Effector CD4-positive, alpha-beta T cell (primary cell): ENCODE results near the gene DAP3.
"Not testable (repeated sequence)": the region's sequence is repeated elsewhere in the genome, so short reads cannot be mapped to it uniquely, and the experiment has no call there.

Experiments used
- DNase-seq: peaks from one replicate; pipeline ENCODE4 v3.0.0-alpha.2; 2020

DAP3 gene

GRCh38 chr1:155719703-155720102 lies 30.8 kb downstream of the DAP3 start:
- no peak for DNase-seq

DNA sequence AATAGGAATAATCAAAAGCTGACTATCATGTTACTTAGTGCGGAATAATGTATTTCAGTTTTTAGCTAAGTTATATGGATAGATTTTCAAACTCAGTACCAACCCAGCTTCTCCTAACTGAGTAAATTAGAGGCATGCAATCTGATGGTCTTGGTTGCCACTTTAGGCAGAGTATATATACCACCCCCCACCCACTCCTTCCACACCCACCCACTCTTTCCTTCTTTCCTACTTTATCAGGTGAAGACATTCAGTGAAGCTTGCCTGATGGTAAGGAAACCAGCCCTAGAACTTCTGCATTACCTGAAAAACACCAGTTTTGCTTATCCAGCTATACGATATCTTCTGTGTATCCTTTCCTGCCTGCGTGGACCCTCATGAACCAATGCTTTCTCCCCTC lies 36.3 kb downstream of the DAP3 start:
- DNase-seq: no peak

GRCh38 chr1:155729031-155729898 lies 40.4 kb downstream of the DAP3 start:
- peak; percentile 4 for DNase-seq

DNA sequence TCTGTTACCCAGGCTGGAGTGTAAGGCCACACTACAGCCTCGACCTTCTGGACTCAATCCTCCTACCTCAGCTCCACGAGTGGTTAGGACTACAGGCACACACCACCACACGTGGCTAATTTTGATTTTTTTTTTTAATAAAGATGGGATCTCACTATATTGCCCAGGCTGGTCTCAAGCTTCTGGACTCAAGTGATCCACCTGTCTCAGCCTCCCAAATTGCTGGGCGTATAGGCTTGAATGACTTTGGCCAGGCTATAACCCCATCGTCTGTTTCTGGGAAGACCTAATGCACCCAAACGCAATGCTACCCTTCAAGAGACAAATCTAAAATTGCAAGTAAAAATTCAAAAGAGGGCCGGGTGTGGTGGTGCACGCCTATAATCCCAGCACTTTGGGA lies 52.1 kb downstream of the DAP3 start:
- no peak for DNase-seq

DNA sequence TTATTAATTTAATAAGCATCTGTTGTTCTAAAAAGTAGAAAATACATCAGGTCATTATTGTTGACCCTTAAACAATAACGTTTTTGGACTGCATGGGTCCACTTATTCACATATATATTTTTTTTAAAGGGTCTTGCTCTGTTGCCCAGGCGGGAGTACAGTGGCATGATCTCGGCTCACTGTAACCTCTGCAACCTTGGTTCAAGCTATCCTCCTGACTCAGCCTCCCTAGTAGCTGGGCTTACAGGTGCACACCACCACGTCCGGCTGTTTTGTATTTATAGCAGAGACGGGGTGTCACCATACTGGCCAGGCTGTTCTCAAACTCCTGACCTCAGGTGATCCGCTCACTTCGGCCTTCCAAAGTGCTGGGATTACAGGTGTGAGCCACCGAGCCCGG lies 53.0 kb downstream of the DAP3 start:
- no peak for DNase-seq

DNA sequence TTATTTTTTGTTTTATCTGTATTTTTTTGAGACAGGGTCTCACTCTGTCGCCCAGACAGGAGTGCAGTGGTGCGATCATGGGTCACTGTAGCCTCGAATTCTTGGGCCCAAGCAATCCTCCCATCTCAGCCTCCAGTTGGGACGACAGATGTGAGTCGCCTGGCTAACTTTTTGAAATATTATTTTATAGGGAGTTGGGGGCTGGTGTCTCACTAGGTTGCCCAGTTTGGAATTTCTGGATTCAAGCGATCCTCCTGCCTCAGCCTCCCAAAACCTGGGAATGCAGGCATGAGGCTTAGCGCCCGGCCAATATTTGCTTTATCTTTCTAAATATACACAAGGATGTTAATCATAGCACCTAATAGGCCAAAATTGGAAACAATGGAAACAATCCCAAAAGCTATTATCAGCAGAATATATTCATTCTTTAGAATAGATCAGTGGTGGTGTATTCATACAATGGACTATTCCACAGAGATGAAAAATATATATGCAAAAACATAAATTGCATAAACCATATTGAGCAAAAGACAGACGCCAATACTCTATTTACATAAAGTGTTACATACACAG lies 55.9 kb downstream of the DAP3 start:
- DNase-seq: no peak

DNA sequence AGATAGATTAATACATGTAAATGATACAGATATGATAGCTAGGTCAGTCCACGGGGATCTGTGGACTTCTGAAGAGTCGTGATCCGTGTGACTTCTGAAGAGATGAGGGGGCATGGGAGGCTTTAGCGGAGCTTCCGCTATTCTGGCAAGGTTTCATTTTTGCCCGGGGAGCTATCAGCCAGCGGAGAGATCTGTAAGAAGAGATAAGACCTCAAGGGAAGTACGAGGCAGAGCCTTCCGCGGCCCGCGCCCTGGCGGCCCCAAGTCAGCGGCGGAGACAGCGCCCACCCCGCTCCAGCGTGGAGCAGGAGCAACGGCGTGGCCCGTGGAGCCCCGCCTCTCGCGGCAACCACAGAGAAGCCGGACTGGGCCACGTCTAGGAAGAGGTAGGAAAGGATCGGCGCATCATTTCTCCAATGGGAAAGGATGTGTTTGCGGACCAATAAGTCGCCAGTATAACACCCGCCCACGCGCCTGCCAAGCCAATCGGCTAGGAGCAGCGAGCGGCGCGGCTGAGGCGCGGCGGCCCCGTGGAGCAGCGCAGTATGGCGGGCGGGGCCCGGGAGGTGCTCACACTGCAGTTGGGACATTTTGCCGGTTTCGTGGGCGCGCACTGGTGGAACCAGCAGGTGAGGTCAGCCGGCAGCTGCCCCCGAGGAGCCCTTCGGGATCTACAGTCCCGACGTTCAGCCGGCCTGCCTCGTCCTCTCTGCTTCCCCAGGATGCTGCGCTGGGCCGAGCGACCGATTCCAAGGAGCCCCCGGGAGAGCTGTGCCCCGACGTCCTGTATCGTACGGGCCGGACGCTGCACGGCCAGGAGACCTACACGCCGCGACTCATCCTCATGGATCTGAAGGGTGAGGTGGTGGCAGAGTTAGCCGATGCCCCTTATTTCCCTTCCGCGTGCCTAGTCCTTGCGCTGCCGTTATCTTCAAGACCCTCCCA lies 56.7 kb downstream of the DAP3 start:
- peak; percentile 91 for DNase-seq

DNA sequence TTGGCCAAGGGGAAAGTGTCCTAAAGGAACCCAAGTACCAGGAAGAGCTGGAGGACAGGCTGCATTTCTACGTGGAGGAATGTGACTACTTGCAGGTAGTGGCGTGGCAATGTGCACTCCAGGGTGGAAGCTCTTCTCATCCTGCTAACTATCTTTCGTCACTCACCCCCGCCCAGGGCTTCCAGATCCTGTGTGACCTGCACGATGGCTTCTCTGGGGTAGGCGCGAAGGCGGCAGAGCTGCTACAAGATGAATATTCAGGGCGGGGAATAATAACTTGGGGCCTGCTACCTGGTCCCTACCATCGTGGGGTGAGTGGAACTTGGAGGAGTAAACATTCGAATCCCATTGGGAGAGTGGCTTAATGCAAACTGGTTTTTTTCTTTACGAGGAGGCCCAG lies 58.7 kb downstream of the DAP3 start:
- not testable (repeated sequence) for DNase-seq

DNA sequence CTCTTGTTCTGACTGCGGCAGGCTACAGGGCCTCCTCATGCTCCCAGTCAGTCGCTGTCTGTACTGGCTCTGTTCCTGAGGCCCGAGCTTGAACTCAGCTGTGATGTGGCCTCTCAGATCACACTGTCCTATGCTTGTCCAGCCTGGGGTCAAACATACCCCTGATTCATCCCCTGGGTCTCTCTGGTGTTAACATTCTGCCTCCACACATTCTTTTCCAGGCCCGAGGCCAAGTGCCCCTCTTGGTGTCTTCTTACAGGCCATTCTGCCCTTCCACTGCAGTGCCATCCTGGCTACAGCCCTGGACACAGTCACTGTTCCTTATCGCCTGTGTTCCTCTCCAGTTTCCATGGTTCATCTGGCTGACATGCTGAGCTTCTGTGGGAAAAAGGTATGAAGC lies 59.2 kb downstream of the DAP3 start:
- not testable (repeated sequence) for DNase-seq

DNA sequence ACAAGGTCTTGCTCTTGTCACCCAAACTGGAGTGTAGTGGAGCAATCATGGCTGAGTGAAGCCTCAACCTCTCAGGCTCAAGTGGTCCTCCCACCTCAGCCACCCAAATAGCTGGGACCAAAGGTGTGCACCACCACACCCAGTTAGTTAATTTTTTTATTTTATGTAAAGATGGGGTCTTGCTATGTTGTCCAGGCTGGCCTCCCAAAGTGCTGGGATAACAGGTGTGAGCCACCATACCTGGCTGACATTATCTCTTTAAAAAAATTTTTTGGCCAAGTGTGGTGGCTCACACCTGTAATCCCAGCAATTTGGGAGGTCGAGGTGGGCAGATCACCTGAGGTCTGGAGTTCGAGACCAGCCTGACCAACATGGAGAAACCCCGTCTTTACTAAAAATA lies 70.1 kb downstream of the DAP3 start:
- not testable (repeated sequence) for DNase-seq

DNA sequence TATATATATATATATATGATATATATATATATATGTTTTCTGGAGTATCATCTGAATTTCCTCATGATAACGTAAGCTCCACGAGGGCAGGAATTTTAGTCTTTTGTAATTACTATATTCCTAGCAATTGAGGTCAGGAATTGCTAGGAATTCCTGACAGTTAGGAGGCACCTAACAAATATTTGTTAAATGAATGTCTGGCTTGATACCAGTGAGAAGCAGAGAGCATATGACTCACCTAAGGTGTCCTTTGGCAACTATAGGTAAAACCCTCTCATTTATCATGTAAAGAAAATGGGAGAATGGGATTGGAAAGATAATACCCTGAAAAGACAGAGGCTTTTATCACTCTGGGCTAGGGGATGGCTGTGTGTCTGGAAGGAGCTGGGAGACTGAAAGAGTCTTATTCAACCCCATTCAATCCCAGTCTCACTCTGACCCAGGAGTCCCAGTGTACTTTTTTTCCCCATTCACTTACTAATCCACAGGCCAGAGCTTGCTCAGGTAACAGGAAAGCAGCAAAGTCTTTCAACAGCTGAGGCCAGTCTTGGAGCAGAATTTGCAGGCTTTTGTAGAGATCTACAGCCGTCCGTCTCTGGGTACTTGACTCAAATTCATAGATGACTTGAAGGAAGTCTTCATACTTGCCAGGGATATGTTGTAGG lies 71.2 kb downstream of the DAP3 start:
- DNase-seq: no peak

GRCh38 chr1:155760751-155761475 lies 72.0 kb downstream of the DAP3 start:
- no peak for DNase-seq

DNA sequence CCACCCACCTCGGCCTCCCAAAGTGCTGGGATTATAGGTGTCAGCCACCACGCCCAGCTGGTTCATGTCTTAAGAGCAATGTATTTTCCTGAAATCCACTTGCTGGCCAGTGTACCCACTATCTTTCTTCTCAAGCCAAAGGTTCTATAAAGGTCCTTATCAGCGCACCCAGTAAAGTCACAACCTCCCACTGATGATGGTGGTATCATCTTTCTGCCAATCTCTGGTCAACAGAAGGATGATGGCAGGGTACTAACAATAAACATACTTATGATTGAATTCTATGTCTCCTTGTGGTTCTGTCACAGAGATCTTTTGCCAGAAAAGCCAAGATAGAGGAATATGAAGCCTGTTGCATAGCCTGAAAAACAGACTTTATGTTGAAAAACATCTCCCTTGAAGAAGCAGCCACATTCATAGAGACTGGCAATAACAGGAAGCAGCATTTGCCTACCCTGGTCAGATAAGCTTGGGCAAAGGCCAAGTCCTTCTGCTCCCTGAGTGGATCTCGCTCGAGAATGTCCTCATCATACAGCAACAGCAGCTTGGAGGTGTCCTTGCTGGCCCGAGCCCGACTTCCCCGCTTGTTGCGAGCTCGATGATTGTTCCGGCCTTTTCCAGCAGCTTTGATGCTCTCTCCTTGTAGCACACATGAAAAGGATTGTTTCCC lies 73.0 kb downstream of the DAP3 start:
- DNase-seq: no peak

- not testable (repeated sequence) for DNase-seq
These were observed 74.4 kb downstream of the DAP3 start for GRCh38 chr1:155763090-155763815.

DNA sequence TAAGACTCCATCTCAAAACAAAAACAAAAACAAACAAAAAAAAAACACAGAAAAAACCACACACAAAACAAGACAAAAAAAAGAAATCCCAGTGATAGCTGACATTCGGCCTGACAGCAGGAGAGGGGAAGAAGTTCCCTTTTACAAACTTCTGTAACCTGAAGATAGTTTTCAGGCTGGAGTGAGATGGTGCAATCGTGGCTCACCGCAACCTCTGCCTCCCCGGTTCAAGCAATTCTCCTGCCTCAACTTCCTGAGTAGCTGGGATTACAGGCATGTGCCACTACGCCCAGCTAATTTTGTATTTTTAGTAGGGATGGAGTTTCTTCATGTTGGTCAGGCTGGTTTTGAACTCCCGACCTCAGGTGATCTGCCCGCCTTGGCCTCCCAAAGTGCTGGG lies 75.1 kb downstream of the DAP3 start:
- DNase-seq: not testable (repeated sequence)

- not testable (repeated sequence) for DNase-seq
These were observed 78.6 kb downstream of the DAP3 start for GRCh38 chr1:155767399-155767989.

DNA sequence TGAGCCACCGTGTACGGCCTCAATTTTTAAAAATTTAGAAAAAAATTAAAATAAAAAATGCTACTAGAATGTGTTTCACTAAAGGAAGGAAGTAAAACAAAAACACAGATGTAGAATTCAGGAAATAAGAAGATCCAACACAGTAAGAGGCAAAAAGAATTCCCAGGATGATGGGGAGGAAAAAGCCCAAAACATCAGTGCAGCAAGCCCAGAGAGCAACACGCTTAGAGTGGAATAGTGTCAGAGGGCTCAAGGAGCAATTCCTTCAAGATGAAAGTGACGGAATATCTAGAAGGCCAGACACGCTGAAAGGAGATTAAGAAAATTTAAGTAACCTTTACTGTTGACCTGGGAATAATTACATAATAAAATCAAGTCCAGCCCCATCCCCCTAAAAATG lies 80.4 kb downstream of the DAP3 start:
- DNase-seq: no peak

- no peak for DNase-seq
These were observed 84.3 kb downstream of the DAP3 start for GRCh38 chr1:155773221-155773620.

DNA sequence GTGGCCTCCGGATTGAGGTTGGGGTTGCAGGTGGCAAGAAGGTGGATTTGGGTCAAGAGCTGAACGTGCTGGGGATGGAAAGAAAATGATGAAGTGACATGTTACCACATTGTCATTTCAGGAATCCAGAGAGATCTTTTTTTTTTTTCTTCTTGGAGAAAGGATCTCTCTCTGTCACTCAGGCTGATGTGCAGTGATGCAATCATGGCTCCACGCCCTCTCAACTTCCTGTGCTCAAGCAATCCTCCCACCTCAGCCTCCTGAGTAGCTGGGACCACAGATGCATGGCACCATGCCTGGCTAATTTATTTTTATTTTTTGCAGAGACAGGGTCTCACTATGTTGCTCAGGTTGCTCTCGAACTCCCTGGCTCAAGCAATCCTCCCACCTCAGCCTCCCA lies 87.5 kb downstream of the DAP3 start:
- DNase-seq: no peak

DNA sequence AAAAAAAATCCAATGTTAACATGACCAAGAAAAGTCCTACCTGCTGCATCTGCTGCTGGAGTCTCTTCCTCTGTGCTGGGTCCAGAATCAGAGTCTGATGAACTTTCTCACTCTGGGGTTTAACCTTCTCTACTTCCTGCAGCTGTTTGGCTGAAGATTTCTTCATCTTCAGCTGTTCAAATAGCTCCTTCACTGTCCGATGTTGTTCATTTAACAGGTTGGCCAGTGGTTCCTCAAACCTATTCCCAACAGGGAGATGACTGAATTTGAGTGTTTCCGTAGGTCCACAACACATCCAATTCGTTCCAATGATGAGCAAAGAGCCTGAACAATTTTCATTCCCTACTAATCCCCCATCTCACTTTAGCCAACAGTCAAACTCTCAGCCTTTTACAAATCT lies 88.7 kb downstream of the DAP3 start:
- DNase-seq: no peak
